C4-2B (cell line): ENCODE data around the gene CCDC188.
A peak's percentile ranks its signal among the peaks of the same experiment; 100 is the strongest.

Source experiments
- H3K27ac ChIP-seq: fragments of 450-650 bp; 2 replicates; pipeline ENCODE4 v1.5.1; 2017
- CTCF ChIP-seq: fragments of 450-650 bp; conservative IDR thresholded peaks from 2 replicates; pipeline ENCODE4 v1.5.1; 2017; ENCODE audit warnings: mild to moderate bottlenecking
- ZFX ChIP-seq: fragments of 450-650 bp; IDR thresholded peaks from 2 replicates; pipeline ENCODE4 v1.6.1; 2017

The CCDC188 gene

DNA sequence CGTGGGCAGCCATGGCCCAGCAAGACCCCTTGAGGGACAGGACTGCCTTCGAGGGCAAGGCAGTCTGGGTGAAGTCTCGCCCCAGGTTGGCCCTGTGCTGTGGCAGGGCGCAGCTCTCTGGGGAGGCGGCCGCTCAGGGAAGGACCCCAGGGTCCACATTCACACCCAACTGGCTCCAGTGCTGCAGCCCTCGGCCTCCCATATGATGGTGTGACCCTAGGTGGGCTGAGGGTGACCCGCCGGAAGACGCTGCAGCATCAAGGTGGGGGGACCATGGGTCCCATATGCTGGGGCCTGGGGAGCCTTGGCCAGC, 28.0 kb upstream of the CCDC188 start:
- TF ChIP-seq CTCF (no peak), ZFX (no peak)
- no peak overlapping the region for H3K27ac ChIP-seq

DNA sequence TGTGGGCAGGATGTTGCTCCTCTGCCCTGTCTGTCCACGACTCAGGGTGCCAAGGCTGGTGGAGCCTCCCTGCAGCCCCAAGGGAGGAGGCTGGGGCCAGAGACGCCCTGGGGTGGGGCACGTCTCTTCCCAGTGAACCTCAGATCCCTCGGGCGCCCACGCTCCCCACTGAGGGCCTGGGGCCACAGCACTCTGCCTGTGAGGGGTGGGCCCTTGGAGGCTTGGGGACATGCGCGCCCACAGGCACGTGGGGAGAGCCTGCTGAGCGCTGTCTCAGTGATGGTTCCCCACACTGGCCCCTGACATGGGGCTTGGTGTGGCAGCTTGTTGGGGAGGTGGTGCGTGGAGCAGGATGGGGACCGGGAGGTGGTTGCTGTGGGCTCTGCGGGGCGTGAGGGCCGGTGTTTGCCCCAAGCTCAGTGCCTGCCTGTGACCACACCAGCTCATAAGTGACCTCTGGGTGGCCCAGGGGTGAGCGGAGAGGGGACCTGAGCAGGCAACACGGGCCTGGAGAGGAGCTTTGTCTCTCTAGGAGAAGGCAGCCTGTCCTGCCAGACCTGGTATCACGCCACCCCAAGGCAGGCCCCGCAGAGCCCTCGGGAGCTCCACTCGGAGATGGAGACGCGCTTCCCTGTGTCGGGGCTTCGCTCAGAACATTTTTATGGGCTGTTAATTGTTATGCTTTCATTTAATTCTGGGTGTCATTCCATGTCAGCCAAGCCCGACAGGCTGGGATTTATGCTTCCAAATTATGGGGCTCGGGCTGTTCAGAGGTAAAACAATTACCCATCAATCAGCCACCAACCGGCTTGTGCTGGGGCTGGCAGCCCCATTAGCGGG, 27.4 kb upstream of the CCDC188 start:
- H3K27ac ChIP-seq: no peak overlapping the region
- TF ChIP-seq CTCF: no peak
- TF ChIP-seq ZFX: no peak

DNA sequence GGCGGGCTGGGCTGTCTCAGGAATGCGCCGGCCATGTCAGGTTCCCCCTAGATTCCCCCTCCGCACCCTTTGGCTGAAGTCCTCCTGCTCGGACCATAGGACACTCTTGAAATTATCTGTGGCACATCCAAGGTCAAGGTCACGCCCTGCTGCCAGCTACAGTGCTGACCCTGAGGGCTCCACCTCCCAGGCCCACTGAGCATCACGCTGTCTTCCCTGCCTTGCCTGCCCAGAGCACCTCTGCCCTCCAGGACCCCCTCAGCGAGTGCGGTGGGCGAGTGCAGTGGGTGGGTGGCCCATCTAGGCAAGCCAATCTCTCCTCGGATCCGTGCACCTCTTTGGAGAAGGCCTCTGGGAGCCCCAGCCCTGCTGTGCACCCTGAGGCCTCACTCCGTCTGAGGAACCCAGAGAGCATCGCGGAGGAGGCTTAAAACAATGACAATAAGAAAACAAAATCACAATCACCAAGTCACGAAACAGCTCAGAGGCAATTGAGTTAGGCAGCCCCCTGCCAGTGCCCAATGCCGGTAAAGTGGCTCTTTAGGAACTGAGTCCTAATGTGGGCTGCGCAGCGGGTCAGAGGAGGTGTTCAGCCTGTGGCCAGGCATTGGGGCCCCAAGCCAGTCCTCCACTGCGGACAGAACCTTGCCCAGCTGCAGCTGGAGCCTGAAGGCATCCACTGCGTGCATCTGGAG, 26.5 kb upstream of the CCDC188 start:
- no peak for TF ChIP-seq ZFX
- TF ChIP-seq CTCF: no peak

DNA sequence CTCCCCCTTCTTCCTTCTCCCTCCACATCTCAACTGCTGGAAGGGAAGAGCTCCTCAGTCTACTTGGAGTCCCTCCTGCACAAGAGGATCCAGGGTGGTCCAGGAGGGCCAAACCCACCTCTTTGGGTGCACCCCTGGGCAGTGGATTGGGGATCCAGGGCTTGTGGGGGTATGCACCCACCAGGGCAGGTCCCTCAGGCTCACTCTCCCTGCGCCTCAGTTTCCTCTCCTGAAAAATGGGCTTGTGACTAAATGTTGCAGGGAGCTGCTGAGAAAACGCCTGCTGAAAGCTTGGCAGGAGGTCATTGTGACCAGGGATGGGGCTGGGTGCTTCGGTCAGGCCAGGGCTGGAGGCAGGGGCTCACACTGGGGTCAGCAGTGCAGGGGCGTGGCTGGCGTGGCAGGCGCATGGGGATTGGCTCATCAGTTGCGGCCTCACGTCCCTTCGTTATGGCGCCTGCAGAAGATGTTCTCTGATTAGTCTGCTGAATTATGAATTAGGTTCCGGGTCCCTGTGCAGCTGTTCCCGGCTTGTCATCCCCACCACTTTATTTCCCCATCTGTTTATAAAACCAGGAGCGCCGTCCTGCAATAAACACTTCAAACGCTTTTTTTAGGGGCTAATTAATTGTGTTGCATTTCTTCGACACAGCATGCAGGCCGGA, 25.7 kb upstream of the CCDC188 start:
- no peak overlapping the region for H3K27ac ChIP-seq
- TF ChIP-seq ZFX: no peak
- no peak for TF ChIP-seq CTCF

More for the DNA sequence above, 26.5 kb upstream of the CCDC188 start:
- no peak overlapping the region for H3K27ac ChIP-seq

DNA sequence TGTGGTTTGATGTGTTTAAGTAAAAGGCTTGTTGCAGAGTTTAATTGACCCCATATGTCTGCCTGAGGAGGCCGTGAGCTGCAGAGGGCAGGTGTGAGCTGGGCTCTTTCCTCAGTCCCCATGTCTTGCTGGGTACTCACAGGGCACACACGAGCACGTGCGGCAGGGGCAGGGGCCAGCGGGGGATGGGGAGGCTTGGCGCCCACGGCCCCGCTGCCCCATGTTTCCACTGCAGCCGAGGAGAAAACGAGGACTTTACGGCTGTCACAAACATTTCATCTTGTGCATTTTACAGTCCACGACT, 24.7 kb upstream of the CCDC188 start:
- no peak overlapping the region for H3K27ac ChIP-seq
- no peak for TF ChIP-seq CTCF

- H3K27ac ChIP-seq: no peak overlapping the region
Measured at GRCh38 chr22:20174785-20175596, 24.1 kb upstream of the CCDC188 start.

More at GRCh38 chr22:20174785-20175596, 24.1 kb upstream of the CCDC188 start:
- peak; percentile 48 for TF ChIP-seq CTCF
- TF ChIP-seq ZFX: no peak
